ENCODE results near the gene PEX14.
A peak's percentile ranks its signal among the peaks of the same experiment; 100 is the strongest.
"Not testable (repeated sequence)": the region's sequence is repeated elsewhere in the genome, so short reads cannot be mapped to it uniquely, and the experiment has no call there.

PEX14 gene

GRCh38 chr1:10451287-10451686 is 23.5 kb upstream of the PEX14 start:
- no peak for DNase-seq

- no peak for DNase-seq
These were observed 18.7 kb upstream of the PEX14 start for GRCh38 chr1:10456048-10456447.

DNA sequence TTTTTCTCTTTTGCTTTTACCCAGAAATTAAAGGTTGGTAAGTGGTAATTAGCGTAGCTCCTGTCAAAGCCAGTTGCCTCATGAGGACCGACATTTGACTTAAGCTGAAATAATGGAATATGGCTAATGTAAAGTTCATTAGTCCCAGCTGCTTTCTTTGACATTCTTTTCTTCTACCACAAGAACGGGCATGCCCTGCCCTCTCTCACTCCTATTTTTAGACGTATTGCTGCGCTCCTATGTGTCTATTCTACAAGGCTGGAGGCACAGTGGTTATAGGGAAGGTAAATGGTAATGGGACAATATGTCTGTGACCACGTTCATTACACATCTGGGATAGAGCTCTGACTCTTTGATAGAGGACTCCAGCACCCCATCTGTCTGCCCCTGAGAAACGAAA is 18.1 kb upstream of the PEX14 start:
- no peak for DNase-seq

DNA sequence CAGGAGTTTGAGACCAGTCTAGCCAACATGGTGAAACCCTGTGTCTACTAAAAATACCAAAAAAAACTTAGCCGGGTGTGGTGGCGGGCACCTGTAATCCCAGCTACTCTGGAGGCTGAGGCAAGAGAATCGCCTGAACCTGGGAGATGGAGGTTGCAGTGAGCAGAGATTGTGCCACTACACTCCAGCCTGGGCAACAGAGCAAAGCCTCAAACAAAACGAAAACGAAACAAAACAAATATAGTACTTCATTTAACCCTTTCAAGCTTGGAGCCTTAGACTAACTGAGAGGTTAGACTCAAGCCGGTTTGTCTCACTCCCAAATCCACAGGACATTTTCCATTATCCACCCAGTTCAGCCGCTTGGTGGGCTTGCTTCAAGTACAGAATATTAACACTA is 17.3 kb upstream of the PEX14 start:
- not testable (repeated sequence) for DNase-seq

- no peak for DNase-seq
These were observed 16.9 kb upstream of the PEX14 start for GRCh38 chr1:10457875-10458274.

DNA sequence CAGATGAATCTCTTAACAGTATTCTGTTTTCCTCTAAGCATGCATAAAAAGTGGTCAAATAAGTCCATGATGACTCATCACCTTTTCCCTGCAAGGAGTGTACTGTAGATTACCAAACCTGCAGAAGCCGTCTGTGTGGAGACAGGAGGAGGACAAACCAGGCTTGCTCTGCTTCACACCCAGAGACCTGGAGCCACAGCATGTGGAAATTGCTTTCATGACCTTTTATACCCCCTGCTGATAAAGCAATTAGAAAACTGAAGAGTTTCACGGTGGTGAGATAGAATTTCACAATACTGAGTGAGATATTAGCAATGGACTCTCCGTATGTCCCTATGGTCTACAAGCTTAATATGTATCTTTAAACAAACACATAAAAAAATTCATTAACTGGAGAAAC is 15.6 kb upstream of the PEX14 start:
- peak in 1 of 3 donors; percentile 10 for DNase-seq

GRCh38 chr1:10467078-10467477 is 7.7 kb upstream of the PEX14 start:
- no peak for DNase-seq

- DNase-seq, result no peak
These were observed 4.7 kb upstream of the PEX14 start for GRCh38 chr1:10470043-10470442.

DNA sequence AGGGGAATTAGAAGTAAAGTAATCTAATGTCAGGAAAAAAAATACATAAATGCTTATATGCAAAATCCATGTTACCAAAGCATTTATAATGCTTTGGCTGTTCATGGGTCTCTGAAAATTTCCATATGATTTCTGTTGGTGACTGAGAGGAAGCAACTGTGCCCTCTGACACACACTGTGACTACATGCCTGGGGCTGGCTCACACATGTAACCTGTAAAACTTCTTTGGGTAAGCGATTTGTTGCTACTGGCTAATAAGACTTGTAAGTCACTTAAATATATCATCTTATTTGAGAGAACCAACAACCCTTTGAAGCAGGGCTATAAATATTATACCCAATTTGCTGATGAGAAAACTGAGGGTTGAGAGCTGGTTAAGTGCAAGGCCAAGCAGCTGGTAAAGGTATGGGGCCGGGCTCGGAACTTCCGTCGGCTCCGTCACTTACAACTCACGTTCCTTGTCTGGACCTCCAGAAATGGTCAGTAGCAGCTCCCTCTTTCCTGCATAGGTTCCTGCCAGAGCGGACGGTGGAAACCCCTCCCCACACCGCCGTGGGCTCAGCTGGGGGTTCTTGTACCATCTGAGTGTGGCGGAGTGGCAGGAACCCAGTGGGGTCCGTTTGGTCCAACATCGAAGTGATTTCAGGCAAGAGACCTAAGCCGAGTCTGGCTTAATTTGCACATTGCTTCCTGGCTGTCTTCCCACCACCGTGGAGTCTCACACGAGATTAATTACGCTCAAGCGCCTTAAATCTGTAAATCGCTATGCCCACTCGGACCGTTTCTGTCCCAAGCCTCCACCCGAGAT is 3.1 kb upstream of the PEX14 start:
- peak in 1 of 3 donors; percentile 24 for DNase-seq

DNA sequence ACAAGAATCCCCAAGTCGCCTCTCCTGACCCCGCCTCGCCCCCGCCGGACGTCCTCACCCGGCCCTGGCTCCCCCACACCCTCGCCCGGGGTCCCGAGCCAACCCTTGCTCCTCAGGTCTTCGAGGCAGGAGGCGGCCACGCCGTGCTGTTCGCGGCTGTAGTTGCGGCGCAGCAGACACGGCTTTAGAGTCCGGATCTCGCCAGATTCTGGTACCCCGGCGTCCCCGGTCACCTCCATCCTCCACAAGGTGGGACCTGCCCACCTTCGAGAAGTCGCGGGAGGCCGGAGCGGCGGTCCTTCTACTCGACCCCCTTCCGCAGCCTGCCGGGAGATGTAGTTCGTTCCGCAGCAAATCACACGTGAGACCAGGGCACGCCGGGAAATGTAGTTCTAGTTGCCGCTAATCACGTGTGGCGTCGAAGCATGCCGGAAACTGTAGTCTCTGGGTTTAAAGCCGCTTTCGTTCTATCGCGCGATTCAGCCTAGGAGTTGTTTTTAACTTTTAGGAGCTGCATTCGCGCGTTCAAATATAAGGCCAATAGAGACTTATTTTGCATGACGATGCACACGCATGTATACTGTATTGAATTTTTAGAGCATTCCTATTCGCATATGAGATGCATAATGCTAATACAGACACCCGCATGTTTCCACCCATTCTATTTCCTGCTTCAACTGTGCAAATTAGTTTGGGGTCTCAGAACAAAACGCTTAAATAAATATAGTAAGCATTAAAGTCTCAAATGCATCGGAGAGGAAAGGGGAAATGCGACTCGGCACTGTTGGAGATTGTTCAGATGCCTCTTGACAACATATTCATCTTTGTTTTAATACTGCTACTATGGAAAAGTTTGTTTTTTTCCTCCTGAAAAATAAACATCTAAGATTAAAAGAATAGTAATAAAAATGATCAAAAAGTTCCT is 2.3 kb upstream of the PEX14 start, which contains the start of gene DFFA:
DFFA (minus strand) TSS at position 310 of the 925 bp plus-strand sequence; CDS start at position 239, 71 bp downstream.
- DNase-seq, result peak; percentile 95 to 97 (median 95)

GRCh38 chr1:10473145-10473765 is 1.5 kb upstream of the PEX14 start:
- no peak for DNase-seq

- not testable (repeated sequence) for DNase-seq
These were observed 489 bp upstream of the PEX14 start for GRCh38 chr1:10474309-10474612.

- no peak for DNase-seq
These were observed 760 bp downstream of the PEX14 start for GRCh38 chr1:10475510-10475909.

- no peak for DNase-seq
These were observed 4.5 kb downstream of the PEX14 start for GRCh38 chr1:10479296-10479695.

GRCh38 chr1:10480614-10481013 is 5.9 kb downstream of the PEX14 start:
- DNase-seq, result no peak

GRCh38 chr1:10484521-10484920 is 9.8 kb downstream of the PEX14 start:
- DNase-seq, result peak; percentile 82 to 90 (median 86)

- DNase-seq, result no peak
These were observed 14.7 kb downstream of the PEX14 start for GRCh38 chr1:10489291-10490055.

GRCh38 chr1:10490286-10490970 is 15.7 kb downstream of the PEX14 start:
- no peak for DNase-seq

DNA sequence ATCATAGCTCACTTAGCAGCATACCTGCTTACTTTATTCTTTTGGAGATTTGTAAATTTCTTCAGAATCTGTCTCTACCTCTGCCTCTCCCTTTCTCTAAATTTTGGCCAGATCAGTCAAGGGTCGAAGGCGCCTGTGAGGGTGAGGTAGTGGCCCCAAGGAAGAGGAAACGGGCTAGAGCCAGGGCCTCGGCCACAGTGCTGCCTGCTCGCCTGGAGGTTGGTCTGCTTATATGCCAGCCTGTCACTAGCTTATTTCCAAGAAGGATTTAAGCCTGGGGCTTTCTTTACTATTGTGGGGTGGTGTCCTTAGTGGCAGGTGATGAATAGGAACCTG is 19.6 kb downstream of the PEX14 start:
- DNase-seq, result no peak

- peak; percentile 85 to 88 (median 86) for DNase-seq
These were observed 20.2 kb downstream of the PEX14 start for GRCh38 chr1:10494754-10495474.

- no peak for DNase-seq
These were observed 20.7 kb downstream of the PEX14 start for GRCh38 chr1:10495475-10495817.

DNA sequence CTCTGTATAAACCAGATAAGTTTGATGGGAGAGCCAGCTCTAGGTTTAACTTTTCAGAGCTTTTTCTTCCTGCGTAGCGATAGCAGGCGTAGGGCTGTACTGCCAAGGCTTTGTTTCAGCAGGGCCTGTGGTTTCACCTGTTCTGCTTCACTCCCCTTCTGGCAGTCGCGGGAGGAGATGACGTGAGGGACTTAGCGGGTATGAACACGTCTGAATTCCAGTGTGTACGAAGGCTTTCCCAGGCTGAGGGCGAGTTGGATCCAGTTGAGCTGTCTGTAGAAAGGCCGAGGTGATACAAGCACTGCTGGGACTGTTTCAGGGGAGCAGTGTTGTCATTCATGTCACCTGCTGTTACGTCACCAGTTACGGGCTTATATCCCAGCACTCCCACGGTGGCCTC is 21.2 kb downstream of the PEX14 start:
- peak in 2 of 3 donors; percentile 29 to 38 for DNase-seq

Data from suppressor macrophage treated with lipopolysaccharide for 1 hour (primary cell).